GM21576 (cell line): ENCODE measurements around the gene SLC8B1.

Source experiments
- ATAC-seq: cut with Tn5 transposase; IDR thresholded peaks from one replicate; pipeline ENCODE4 v1.9.1; 2021; ENCODE audit warnings: mild to moderate bottlenecking, moderate library complexity; ENCODE audit not compliant: unreplicated experiment

SLC8B1 gene

GRCh38 chr12:113296557-113297213 is 38.2 kb downstream of the SLC8B1 start:
- no peak for ATAC-seq

GRCh38 chr12:113295886-113296556 is 38.9 kb downstream of the SLC8B1 start:
- ATAC-seq, result no peak

GRCh38 chr12:113293100-113293499 is 41.8 kb downstream of the SLC8B1 start:
- no peak for ATAC-seq

- ATAC-seq, result no peak
These were observed 42.4 kb downstream of the SLC8B1 start for GRCh38 chr12:113292547-113292946.

- ATAC-seq, result no peak
These were observed 42.8 kb downstream of the SLC8B1 start for GRCh38 chr12:113292091-113292490.

- ATAC-seq, result no peak
These were observed 43.3 kb downstream of the SLC8B1 start for GRCh38 chr12:113291586-113291985.

- ATAC-seq, result no peak
These were observed 44.4 kb downstream of the SLC8B1 start for GRCh38 chr12:113290506-113290905.

GRCh38 chr12:113289361-113289760 is 45.5 kb downstream of the SLC8B1 start:
- no peak for ATAC-seq

GRCh38 chr12:113287899-113288282 is 47.0 kb downstream of the SLC8B1 start:
- ATAC-seq, result no peak

GRCh38 chr12:113287146-113287898 is 47.6 kb downstream of the SLC8B1 start:
- no peak for ATAC-seq

GRCh38 chr12:113286712-113287111 is 48.2 kb downstream of the SLC8B1 start:
- no peak for ATAC-seq

- ATAC-seq, result no peak
These were observed 49.0 kb downstream of the SLC8B1 start for GRCh38 chr12:113285679-113286610.

- ATAC-seq, result no peak
These were observed 50.2 kb downstream of the SLC8B1 start for GRCh38 chr12:113284751-113285150.

GRCh38 chr12:113278633-113279032 is 56.3 kb downstream of the SLC8B1 start:
- no peak for ATAC-seq

GRCh38 chr12:113278141-113278540 is 56.8 kb downstream of the SLC8B1 start:
- ATAC-seq, result no peak

- ATAC-seq, result no peak
These were observed 57.4 kb downstream of the SLC8B1 start for GRCh38 chr12:113277511-113277910.

- ATAC-seq, result no peak
These were observed 57.9 kb downstream of the SLC8B1 start for GRCh38 chr12:113276946-113277500.

- no peak for ATAC-seq
These were observed 58.6 kb downstream of the SLC8B1 start for GRCh38 chr12:113276306-113276705.

GRCh38 chr12:113274848-113275247 is 60.1 kb downstream of the SLC8B1 start:
- no peak for ATAC-seq

GRCh38 chr12:113273053-113273725 is 61.7 kb downstream of the SLC8B1 start:
- ATAC-seq, result no peak
